PC-3 (cell line): ENCODE results near the gene TNP2.

ENCODE experiments used
- CTCF ChIP-seq: fragments of 300-600 bp; sonication (generic); conservative IDR thresholded peaks from 2 replicates; pipeline ENCODE4 v1.5.1; 2017; ENCODE audit warnings: antibody characterized with exemption, low read depth, mild to moderate bottlenecking, low read length
- EZH2 ChIP-seq: fragments of 300-600 bp; sonication (generic); IDR thresholded peaks from one replicate; pipeline ENCODE4 v1.6.1; 2017; ENCODE audit warnings: antibody characterized with exemption, mild to moderate bottlenecking, low read length; ENCODE audit not compliant: unreplicated experiment
- EZH2phosphoT487 ChIP-seq: fragments of 300-600 bp; sonication (generic); IDR thresholded peaks from 2 replicates; pipeline ENCODE4 v1.6.1; 2018; ENCODE audit warnings: mild to moderate bottlenecking, antibody characterized with exemption, low read length, borderline replicate concordance

GRCh38 chr16:11285842-11286241 lies 16.7 kb upstream of the TNP2 start:
- TF ChIP-seq CTCF: no peak
- TF ChIP-seq EZH2phosphoT487: no peak
- no peak for TF ChIP-seq EZH2
